Aorta (tissue), 5 donors: ENCODE measurements around the gene DNMT3A. TPM values are rescaled to one million over a fixed set of nuclear protein-coding genes. Genes with fewer than 3 reads are reported as not detected.

Experiments used
- ATAC-seq: fragments of 200-7000 bp; cut with Tn5 transposase; one replicate; pipeline ENCODE4 v1.9.1; 2022; ENCODE audit warnings: moderate library complexity; ENCODE audit not compliant: low FRiP score
- DNase-seq, 2 donors: peaks; one replicate each; pipeline ENCODE4 v3.0.0-alpha.2; 2020
- H3K27ac ChIP-seq, 2 donors: one replicate each; pipeline ENCODE4 v1.5.1; 2013; ENCODE audit warnings: low read length in 2 of 2, mild to moderate bottlenecking in 2 of 2, moderate library complexity in 2 of 2, control low read depth in 1 of 2, inconsistent platforms in 1 of 2, low read depth in 1 of 2
- H3K27me3 ChIP-seq, 2 donors: one replicate each; pipeline ENCODE4 v1.6.1; 2013; ENCODE audit warnings: control low read depth in 1 of 2, low read length in 1 of 2, mild to moderate bottlenecking in 1 of 2, moderate library complexity in 1 of 2; ENCODE audit not compliant: insufficient read depth in 2 of 2, control insufficient read depth in 1 of 2
- H3K36me3 ChIP-seq, 2 donors: one replicate each; pipeline ENCODE4 v1.6.1; 2013; ENCODE audit warnings: control low read depth in 1 of 2, low read length in 1 of 2, mild to moderate bottlenecking in 1 of 2; ENCODE audit not compliant: insufficient read depth in 2 of 2, control insufficient read depth in 1 of 2
- H3K4me1 ChIP-seq, 2 donors: one replicate each; pipeline ENCODE4 v1.6.1; 2013; ENCODE audit warnings: low read length in 2 of 2, control low read depth in 1 of 2, mild to moderate bottlenecking in 1 of 2, moderate library complexity in 1 of 2; ENCODE audit not compliant: insufficient read depth in 2 of 2, control insufficient read depth in 1 of 2
- H3K4me3 ChIP-seq, 2 donors: one replicate each; pipeline ENCODE4 v1.5.1; 2013; ENCODE audit warnings: low read length in 2 of 2, control low read depth in 1 of 2, mild to moderate bottlenecking in 1 of 2
- H3K9me3 ChIP-seq: one replicate; pipeline ENCODE4 v1.6.1; 2013; ENCODE audit warnings: mild to moderate bottlenecking, low read length; ENCODE audit not compliant: control insufficient read depth
- WGBS, 2 donors: extraction: QIAGEN DNeasy Blood & Tissue Kit; methylation state at CpG; one replicate each; pipeline ENCODE4 v1.1.7; 2013; 5-methylcytosine and 5-hydroxymethylcytosine counted together
- intact Hi-C, 2 donors: fragments of 100-400 bp; cut with DNase I; formaldehyde crosslinking; loops; one replicate each; pipeline versions ENCODE4 v1.14.2 to v1.15.0; 2022
- polyA plus RNA-seq, 2 donors: library from polyadenylated mRNA; stranded (reverse); fragments of 200-250 nt; gene quantifications; one replicate each; pipeline ENCODE4 v1.2.3, GENCODE V29; 2013
- total RNA-seq, 2 donors: library from RNA; stranded (reverse); fragmentation: NEBNext Ultra II Directional; extraction: Animal tissue kit (Norgen Biotek cat#: 25700); gene quantifications; one replicate each; pipeline ENCODE4 v1.2.1, GENCODE V29; 2021
- donor health status: healthy with polysubstance abuse.
- donor health status: Bipolar disorder and iron deficiency.
- donor health status: DM: no; HTN: no; CAD: no.
- donor health status: DM: no; HTN: no; CAD: no.
- donor health status: DM: yes; HTN: yes; CAD: no.

Gene DNMT3A
- total and polyA plus RNA-seq, 4 donors = 9.4 to 48.2 (median 22.0) TPM

- intact Hi-C loops = no loop called here
Measured at GRCh38 chr2:25226827-25227226, 114.9 kb downstream of the DNMT3A start.

DNA sequence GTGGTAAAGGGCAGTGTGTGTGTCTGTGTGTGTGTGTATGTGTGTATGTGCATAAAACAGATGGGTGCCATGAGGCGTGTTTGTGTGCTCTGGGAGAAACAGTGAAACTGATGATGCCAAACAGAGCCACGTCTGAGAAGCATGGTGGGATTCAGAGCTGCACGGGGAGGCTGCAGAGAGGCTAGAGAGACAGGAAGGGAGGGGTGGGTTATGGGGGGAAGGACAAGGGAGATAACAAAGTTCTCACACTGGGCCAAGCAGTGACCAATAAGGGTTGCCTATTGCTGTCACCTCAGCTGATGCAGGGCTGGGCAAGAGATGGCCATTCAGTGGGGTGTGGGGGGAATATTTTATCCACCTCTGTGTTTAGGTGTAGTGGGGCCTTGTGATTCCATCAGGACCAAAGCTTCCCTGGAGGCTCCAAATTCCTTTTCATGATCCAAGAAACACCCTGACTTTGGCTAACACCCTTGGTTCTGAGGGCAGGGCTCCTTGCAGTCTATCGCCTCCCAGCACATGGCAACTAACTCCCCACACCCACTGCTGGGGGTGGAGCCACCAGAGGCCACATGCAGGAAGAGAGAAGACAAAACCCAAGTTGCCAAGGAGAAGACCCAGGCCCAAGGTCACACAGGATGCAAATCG lies 119.1 kb downstream of the DNMT3A start:
- Histone ChIP-seq H3K9me3 (no peaks in the 10 kb centered on the region), H3K27ac (no peak overlapping the region), H3K4me3 (no peak overlapping the region), H3K27me3 (no peaks in the 10 kb centered on the region), H3K36me3 (no peaks in the 10 kb centered on the region), H3K4me1 (no peaks in the 10 kb centered on the region)
- 75 to 78% methylated on average over 5 of the region's 5 CpGs for WGBS, 2 donors
- intact Hi-C loops = no loop called here
- no peak for ATAC-seq
- no peak for DNase-seq

More at GRCh38 chr2:25226827-25227226, 114.9 kb downstream of the DNMT3A start:
- H3K27me3 ChIP-seq = no peaks in the 10 kb centered on the region
- ATAC-seq (no peak), DNase-seq (no peak)
- H3K36me3 ChIP-seq = no peaks in the 10 kb centered on the region
- no peaks in the 10 kb centered on the region for H3K4me1 ChIP-seq
- no peak overlapping the region for H3K4me3 ChIP-seq
- no peaks in the 10 kb centered on the region for H3K9me3 ChIP-seq
- WGBS, 2 donors = 97 to 98% methylated on average over 4 of the region's 4 CpGs
- H3K27ac ChIP-seq = no peak overlapping the region

GRCh38 chr2:25221579-25221978 lies 120.1 kb downstream of the DNMT3A start:
- no peak overlapping the region for H3K27ac ChIP-seq
- no peaks in the 10 kb centered on the region for H3K27me3 ChIP-seq
- ATAC-seq (no peak), DNase-seq (no peak)
- intact Hi-C loops = no loop called here
- no peaks in the 10 kb centered on the region for H3K4me1 ChIP-seq
- 93 to 96% methylated on average over 4 of the region's 4 CpGs for WGBS, 2 donors
- H3K36me3 ChIP-seq = no peaks in the 10 kb centered on the region
- H3K9me3 ChIP-seq = no peaks in the 10 kb centered on the region
- H3K4me3 ChIP-seq = no peak overlapping the region

DNA sequence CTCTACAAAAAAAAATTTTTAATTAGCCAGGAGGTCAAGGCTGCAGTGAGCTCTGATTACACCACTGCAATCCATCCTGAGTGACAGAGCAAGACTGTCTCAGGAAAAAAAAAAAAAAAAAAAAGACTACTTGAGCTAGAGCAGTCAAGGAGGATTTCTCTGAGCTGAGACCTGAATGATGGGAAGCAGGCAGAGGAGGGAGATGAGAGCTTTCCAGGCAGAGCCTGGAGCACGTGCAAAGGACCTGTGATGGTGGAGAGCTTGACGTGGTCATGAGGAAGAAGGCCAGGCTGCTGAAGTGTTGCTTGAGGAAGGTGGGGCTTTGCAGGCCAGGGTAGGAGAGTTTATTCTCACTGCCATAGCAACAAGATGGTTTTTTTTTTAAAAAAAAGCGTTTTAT lies 121.4 kb downstream of the DNMT3A start:
- no peaks in the 10 kb centered on the region for H3K27me3 ChIP-seq
- H3K9me3 ChIP-seq = no peaks in the 10 kb centered on the region
- intact Hi-C loops = no loop called here
- ATAC-seq (no peak), DNase-seq (no peak)
- H3K4me1 ChIP-seq = no peaks in the 10 kb centered on the region
- no peaks in the 10 kb centered on the region for H3K36me3 ChIP-seq
- no peak overlapping the region for H3K27ac ChIP-seq
- WGBS, 2 donors = 76 to 79% methylated on average over 3 of the region's 3 CpGs
- H3K4me3 ChIP-seq = no peak overlapping the region

GRCh38 chr2:25219621-25220020 lies 122.1 kb downstream of the DNMT3A start:
- Histone ChIP-seq H3K27ac (no peak overlapping the region), H3K9me3 (no peaks in the 10 kb centered on the region), H3K4me1 (no peaks in the 10 kb centered on the region), H3K27me3 (no peaks in the 10 kb centered on the region), H3K4me3 (no peak overlapping the region), H3K36me3 (no peaks in the 10 kb centered on the region)
- no peak for DNase-seq
- intact Hi-C loops = no loop called here
- 83 to 90% methylated on average over 3 of the region's 3 CpGs for WGBS, 2 donors
- ATAC-seq = no peak

GRCh38 chr2:25218100-25218499 lies 123.6 kb downstream of the DNMT3A start:
- Histone ChIP-seq H3K9me3 (no peaks in the 10 kb centered on the region), H3K4me1 (no peaks in the 10 kb centered on the region), H3K4me3 (no peak overlapping the region), H3K27me3 (no peaks in the 10 kb centered on the region), H3K36me3 (no peaks in the 10 kb centered on the region), H3K27ac (no peak overlapping the region)
- ATAC-seq (no peak), DNase-seq (no peak)
- intact Hi-C loops = no loop called here
- 88 to 93% methylated on average over 3 of the region's 3 CpGs for whole genome bisulfite sequencing, 2 donors

GRCh38 chr2:25215948-25216679 lies 125.6 kb downstream of the DNMT3A start:
- H3K4me1 ChIP-seq = no peaks in the 10 kb centered on the region
- H3K27me3 ChIP-seq = no peaks in the 10 kb centered on the region
- H3K9me3 ChIP-seq = no peaks in the 10 kb centered on the region
- 2% methylated on average over 58 to 71 of the region's 71 CpGs for WGBS, 2 donors
- intact Hi-C loops = no loop called here
- peak overlapping the region; percentile 64 to 67 for H3K4me3 ChIP-seq
- peak overlapping the region in 1 of 2 donors; percentile 45 for H3K27ac ChIP-seq
- no peaks in the 10 kb centered on the region for H3K36me3 ChIP-seq
- DNase-seq (peak; percentile 88 to 92), ATAC-seq (peak; percentile 83)

DNA sequence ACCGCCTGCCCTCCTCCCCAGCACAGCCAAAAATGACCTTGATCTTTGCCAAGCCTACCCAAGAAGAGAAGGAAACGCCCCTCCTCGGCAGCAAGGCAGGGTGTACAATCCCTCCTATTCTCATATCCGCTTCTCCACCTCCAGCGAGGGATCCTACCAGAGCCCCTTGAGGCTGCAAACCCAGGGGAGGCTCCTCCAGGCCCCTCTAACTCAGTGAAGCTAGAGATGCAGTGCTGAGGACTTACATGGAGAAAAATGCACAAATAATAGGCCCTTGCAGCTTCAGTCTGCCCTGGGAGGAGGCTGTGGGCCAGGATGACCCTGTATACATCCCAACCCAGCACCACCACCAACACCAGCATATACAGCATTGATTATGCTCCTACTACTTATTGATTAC lies 126.5 kb downstream of the DNMT3A start:
- H3K27me3 ChIP-seq = no peaks in the 10 kb centered on the region
- no peaks in the 10 kb centered on the region for H3K4me1 ChIP-seq
- ATAC-seq (peak; percentile 28), DNase-seq (peak in 1 of 2 donors; percentile 45)
- WGBS, 2 donors = 59 to 62% methylated on average over 5 of the region's 5 CpGs
- H3K27ac ChIP-seq = no peak overlapping the region
- no peaks in the 10 kb centered on the region for H3K36me3 ChIP-seq
- H3K4me3 ChIP-seq = no peak overlapping the region
- H3K9me3 ChIP-seq = no peaks in the 10 kb centered on the region
- intact Hi-C loops = no loop called here

- Histone ChIP-seq H3K9me3 (no peaks in the 10 kb centered on the region), H3K4me1 (no peaks in the 10 kb centered on the region), H3K27ac (no peak overlapping the region), H3K27me3 (no peaks in the 10 kb centered on the region), H3K4me3 (no peak overlapping the region), H3K36me3 (no peaks in the 10 kb centered on the region)
- ATAC-seq (no peak), DNase-seq (no peak)
- intact Hi-C loops = no loop called here
- WGBS, 2 donors = 44 to 60% methylated on average over 8 of the region's 8 CpGs
Measured at GRCh38 chr2:25213229-25213628, 128.5 kb downstream of the DNMT3A start.
